ENCODE data around the gene DDIT4L.
"Not testable (repeated sequence)": the region's sequence is repeated elsewhere in the genome, so short reads cannot be mapped to it uniquely, and the experiment has no call there.

The DDIT4L gene

DNA sequence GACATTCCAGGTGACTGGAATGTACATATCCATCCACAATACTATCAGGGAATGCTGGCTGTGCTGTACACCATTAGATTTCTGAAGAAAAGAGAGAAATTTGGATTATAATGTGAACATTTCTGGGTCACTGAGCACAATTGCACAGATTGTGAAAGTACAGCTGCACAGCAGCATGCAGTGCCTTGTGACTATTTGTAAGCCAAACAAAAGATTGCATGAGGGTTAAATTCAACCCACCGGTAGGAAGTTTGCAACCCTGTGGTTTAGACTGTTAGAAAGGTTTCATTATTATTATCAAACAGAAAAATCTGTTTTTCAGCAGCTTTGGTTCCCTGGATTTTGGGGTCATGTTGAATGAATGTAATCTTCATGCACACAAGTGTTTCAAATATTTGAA lies 24.5 kb downstream of the DDIT4L start:
- no peak for DNase-seq

DNA sequence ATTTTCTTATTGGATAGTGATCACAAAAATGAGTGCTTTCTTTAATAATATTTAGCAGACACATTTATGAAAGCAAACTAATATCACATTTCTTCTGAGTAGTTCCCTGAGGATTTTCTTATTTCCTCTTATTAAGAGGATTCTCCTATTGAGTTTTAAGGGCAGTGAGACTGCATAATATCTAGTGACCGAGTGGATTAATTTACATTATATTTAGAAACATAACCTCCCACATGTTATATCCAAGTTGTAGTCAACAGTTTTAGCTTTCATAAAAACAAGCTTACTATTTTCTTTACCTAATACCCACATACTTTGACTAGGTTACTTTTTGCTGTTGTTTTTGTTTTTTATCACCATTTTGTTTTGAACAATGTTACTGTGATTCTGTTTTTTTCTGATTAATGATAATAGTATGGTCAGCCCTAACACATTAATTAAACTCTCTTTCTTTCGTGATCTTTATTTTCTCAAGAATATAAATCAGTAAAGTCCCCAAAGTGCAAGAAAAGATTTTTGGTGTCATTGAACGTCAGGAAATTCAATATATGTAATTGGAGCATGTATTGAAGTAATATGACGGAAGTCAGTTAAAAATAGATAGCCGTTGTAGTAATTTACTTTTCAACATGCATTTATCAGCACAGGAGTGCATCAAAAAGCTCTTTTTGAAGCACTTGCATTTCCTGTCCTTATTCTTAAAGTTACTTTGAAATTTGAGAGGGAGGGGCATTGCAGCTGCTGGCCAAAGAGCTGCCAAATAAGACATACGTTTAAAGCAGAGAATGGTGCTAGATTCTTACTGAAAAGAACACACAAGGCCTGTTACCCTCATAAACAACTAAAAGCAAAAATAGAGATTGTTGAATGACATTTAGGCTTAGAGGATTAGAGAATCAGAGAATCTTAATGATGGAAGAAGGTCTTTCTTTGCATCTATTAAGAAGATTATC lies 25.2 kb downstream of the DDIT4L start:
- DNase-seq: no peak

DNA sequence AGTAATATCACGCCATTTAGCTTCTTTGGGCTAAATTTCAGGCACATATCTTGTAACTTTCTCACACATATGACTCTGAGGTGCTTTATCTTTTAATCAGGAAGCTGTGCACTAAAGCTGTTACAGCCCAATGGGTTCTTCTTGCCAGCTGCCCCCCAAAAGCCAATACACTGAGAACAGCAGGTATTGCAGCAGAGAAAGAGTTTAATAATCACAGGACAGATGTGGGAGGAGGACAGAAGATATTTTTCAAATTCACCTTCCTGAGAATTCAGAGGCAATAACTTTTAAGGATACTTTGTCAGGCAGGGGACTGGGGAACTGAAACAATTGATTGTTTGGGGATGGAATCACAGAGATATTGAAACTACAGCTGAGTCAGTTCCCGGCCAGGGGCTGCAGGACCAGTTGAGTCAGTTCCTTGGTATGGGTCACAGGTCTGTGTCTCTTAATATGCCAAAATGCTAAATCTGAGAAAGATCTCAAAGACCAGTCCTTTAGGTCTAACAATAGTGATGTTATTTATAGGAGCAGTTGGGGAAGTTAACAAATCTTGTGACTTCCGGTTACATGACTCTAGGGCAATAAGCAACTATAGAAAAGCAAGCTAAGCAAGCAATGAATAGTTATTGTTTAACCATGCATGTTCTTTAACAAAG lies 28.1 kb downstream of the DDIT4L start:
- no peak for DNase-seq

DNA sequence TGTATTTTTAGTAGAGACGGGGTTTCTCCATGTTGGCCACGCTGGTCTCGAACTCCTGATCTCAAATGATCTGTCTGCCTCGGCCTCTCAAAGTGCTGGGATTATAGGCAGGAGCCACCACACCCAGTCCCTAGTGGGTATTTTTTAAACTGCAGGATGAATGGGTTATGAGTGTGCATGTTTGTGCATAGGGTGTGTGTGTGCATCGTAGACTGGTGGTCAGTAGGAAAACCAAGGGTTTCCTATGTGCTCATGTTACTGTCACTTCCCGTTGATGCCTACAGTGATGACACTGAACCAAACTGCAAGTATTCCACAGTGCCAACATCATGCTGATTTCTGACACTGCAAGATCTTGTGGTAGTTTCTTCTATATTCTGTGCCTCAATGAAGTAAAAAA lies 41.1 kb downstream of the DDIT4L start:
- no peak for DNase-seq

DNA sequence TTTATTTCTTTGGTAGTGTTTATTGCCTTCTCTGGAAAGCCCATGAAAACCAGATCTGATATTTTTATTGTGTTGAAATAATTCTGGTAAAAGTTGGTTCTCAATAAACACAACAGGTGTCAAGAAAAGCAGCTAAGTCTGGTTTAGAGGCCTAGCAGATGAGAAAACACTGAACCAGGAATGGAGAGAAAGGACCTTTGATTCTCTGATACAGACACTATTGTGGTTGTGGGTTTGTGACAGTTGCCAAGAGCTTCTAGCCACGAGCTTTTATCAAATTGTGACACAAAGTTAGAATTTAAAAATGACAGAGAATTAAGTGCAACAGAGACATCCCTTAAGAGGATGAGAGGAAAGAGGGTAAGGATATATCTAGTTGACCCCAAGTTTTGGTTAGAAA lies 42.6 kb downstream of the DDIT4L start:
- no peak for DNase-seq

DNA sequence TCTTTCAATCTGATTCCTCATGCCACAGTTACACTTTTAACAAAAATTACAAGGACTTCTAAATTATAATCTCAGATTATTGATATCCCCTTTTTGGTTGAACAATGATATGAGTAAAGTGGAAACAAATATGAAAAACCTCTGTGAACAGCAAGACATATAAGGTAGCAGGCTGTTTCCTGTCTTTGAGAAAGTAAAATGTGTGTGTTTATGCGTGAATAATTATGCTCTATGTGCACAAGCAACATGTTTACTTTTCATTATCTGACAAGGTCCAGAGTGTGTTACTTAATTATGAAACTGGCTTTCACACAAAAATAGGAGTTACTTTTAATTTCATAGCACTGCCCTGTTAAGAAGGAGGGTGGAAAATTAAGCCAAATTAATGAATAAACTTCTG lies 43.1 kb downstream of the DDIT4L start:
- peak; percentile 21 for DNase-seq

DNA sequence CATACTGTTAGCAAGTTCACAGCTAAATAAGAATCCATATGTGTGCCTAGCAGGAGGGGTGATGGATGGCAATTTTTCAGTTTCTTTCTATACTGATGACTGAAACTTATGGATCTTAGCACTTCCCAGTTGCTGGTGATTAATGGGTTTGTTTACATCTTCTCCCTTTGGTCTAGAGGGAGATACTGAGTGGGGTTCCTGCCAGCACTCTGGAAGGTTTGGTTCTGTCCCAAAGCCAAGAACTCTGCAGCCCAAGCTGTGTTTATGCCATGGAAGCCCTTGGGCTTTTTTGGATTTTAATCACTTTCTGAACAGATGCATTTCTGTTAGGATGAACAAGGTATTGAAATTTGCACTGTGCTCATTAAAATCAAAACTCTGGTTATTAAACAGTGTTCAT lies 43.5 kb downstream of the DDIT4L start:
- DNase-seq: no peak

DNA sequence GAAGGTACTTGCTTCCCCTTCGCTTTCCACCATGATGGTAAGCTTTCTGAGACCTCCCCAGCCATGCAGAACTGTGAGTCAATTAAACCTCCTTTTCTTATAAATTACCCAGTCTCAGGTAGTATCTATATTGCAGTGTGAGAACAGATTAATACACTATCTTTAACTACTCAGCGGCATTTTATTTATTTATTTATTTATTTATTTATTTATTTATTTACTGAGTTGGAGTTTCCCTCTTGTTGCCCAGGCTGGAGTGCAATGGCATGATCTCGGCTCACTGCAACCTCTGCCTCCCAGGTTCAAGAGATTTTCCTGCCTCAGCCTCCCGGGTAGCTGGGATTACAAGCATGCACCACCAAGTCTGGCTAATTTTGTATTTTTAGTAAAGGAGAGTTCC lies 52.9 kb downstream of the DDIT4L start:
- not testable (repeated sequence) for DNase-seq
